ENCODE measurements around the gene TEX10.

GRCh38 chr9:100292414-100292813, 60.3 kb downstream of the TEX10 start:
- TF ChIP-seq CTCF (conservative IDR thresholded peaks at IDR 0.05 in 1 of 2, IDR thresholded peaks at IDR 0.05 in 1 of 2; ENCODE audit: low read depth in 1 of 2, low read length in 2 of 2) (no peak), EZH2 (IDR thresholded peaks at IDR 0.05; ENCODE audit: low read length, missing control alignments) (no peak)
